ENCODE data around the gene PDLIM5.
"Not testable (repeated sequence)": the region's sequence is repeated elsewhere in the genome, so short reads cannot be mapped to it uniquely, and the experiment has no call there.

PDLIM5 gene

GRCh38 chr4:94540476-94540875 is 88.7 kb downstream of the PDLIM5 start:
- H3K9me3 ChIP-seq (ENCODE audit: control insufficient read depth, insufficient read depth, low read depth, low read length) = no peaks in the 10 kb centered on the region
- peaks cover 52% of the 10 kb centered on the region for H3K4me1 ChIP-seq (ENCODE audit: control insufficient read depth, insufficient read depth, low read length)
- no peaks in the 10 kb centered on the region for H3K27me3 ChIP-seq (ENCODE audit: control insufficient read depth, insufficient read depth, low read length)
- no peak overlapping the region for H3K9ac ChIP-seq (ENCODE audit: low read length)
- peak overlapping the region; percentile 13; the same call in 1 of the 2 replicates for H3K27ac ChIP-seq (ENCODE audit: low read depth, low read length)
- no peaks in the 10 kb centered on the region for H3K36me3 ChIP-seq (ENCODE audit: control insufficient read depth, insufficient read depth, low read length)
- no peak overlapping the region for H3K4me3 ChIP-seq (ENCODE audit: low read depth, low read length)

- no peak overlapping the region for H3K27ac ChIP-seq (ENCODE audit: low read depth, low read length)
- H3K9me3 ChIP-seq (ENCODE audit: control insufficient read depth, insufficient read depth, low read depth, low read length) = no peaks in the 10 kb centered on the region
- H3K9ac ChIP-seq (ENCODE audit: low read length) = no peak overlapping the region
Observed at GRCh38 chr4:94544811-94545210, 93.1 kb downstream of the PDLIM5 start.

DNA sequence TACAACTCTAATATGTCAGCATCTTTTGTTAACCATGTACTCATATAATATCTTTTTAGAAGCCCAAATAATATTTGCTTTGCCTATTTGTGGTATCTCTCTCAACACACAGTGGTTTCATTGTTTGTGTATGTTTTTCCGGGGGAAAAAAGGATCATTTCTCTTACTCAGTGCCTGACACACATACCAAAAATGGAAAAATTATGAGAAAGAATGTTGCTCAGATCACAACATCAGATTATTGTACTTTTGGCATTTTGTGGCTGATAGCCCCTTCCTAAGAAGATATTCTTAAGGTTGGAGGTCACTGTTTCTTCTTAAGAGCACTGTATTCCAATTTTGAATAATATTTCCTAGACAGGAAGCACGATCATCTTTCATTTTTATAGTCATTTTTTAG is 93.6 kb downstream of the PDLIM5 start:
- peaks cover 33% of the 10 kb centered on the region for H3K4me1 ChIP-seq (ENCODE audit: control insufficient read depth, insufficient read depth, low read length)
- no peaks in the 10 kb centered on the region for H3K36me3 ChIP-seq (ENCODE audit: control insufficient read depth, insufficient read depth, low read length)
- H3K27ac ChIP-seq (ENCODE audit: low read depth, low read length) = no peak overlapping the region
- H3K9ac ChIP-seq (ENCODE audit: low read length) = no peak overlapping the region
- no peak overlapping the region for H3K4me3 ChIP-seq (ENCODE audit: low read depth, low read length)
- no peaks in the 10 kb centered on the region for H3K27me3 ChIP-seq (ENCODE audit: control insufficient read depth, insufficient read depth, low read length)
- no peaks in the 10 kb centered on the region for H3K9me3 ChIP-seq (ENCODE audit: control insufficient read depth, insufficient read depth, low read depth, low read length)

More at GRCh38 chr4:94544811-94545210, 93.1 kb downstream of the PDLIM5 start:
- Histone ChIP-seq H3K4me1 (ENCODE audit: control insufficient read depth, insufficient read depth, low read length) (peaks cover 34% of the 10 kb centered on the region), H3K36me3 (ENCODE audit: control insufficient read depth, insufficient read depth, low read length) (no peaks in the 10 kb centered on the region), H3K4me3 (ENCODE audit: low read depth, low read length) (no peak overlapping the region), H3K27me3 (ENCODE audit: control insufficient read depth, insufficient read depth, low read length) (no peaks in the 10 kb centered on the region)

GRCh38 chr4:94546949-94547348 is 95.2 kb downstream of the PDLIM5 start:
- Histone ChIP-seq H3K4me3 (ENCODE audit: low read depth, low read length) (no peak overlapping the region), H3K9me3 (ENCODE audit: control insufficient read depth, insufficient read depth, low read depth, low read length) (no peaks in the 10 kb centered on the region), H3K27me3 (ENCODE audit: control insufficient read depth, insufficient read depth, low read length) (no peaks in the 10 kb centered on the region), H3K4me1 (ENCODE audit: control insufficient read depth, insufficient read depth, low read length) (peaks cover 28% of the 10 kb centered on the region), H3K36me3 (ENCODE audit: control insufficient read depth, insufficient read depth, low read length) (no peaks in the 10 kb centered on the region), H3K9ac (ENCODE audit: low read length) (no peak overlapping the region), H3K27ac (ENCODE audit: low read depth, low read length) (no peak overlapping the region)

- Histone ChIP-seq H3K36me3 (ENCODE audit: control insufficient read depth, insufficient read depth, low read length) (no peaks in the 10 kb centered on the region), H3K27ac (ENCODE audit: low read depth, low read length) (peak overlapping the region; percentile 59), H3K4me3 (ENCODE audit: low read depth, low read length) (no peak overlapping the region), H3K9ac (ENCODE audit: low read length) (no peak overlapping the region), H3K27me3 (ENCODE audit: control insufficient read depth, insufficient read depth, low read length) (no peaks in the 10 kb centered on the region), H3K9me3 (ENCODE audit: control insufficient read depth, insufficient read depth, low read depth, low read length) (no peaks in the 10 kb centered on the region), H3K4me1 (ENCODE audit: control insufficient read depth, insufficient read depth, low read length) (peaks cover 28% of the 10 kb centered on the region)
Observed at GRCh38 chr4:94548571-94548970, 96.8 kb downstream of the PDLIM5 start.

DNA sequence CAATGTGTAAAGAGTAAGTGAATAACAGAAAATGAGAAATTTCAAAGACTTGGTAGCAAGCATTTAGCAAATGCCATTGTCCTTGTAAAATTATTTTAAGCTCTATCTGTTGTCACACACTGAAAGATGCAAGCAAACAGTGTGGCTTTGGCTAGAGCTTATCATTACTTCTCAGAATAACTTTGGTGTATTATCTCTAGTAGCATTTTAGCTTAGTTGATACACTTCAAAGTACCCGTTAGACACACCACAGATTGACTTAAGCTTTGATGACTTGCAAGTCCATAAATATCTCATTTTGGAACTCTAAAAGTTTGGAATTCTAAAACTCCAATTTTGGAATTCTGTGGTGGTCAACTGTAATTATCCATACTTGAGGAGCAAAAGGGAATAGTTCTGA is 98.6 kb downstream of the PDLIM5 start:
- Histone ChIP-seq H3K27ac (ENCODE audit: low read depth, low read length) (no peak overlapping the region), H3K4me1 (ENCODE audit: control insufficient read depth, insufficient read depth, low read length) (peaks cover 28% of the 10 kb centered on the region), H3K9ac (ENCODE audit: low read length) (no peak overlapping the region), H3K9me3 (ENCODE audit: control insufficient read depth, insufficient read depth, low read depth, low read length) (no peaks in the 10 kb centered on the region), H3K27me3 (ENCODE audit: control insufficient read depth, insufficient read depth, low read length) (no peaks in the 10 kb centered on the region), H3K36me3 (ENCODE audit: control insufficient read depth, insufficient read depth, low read length) (no peaks in the 10 kb centered on the region), H3K4me3 (ENCODE audit: low read depth, low read length) (no peak overlapping the region)

GRCh38 chr4:94550851-94551250 is 99.1 kb downstream of the PDLIM5 start:
- Histone ChIP-seq H3K9me3 (ENCODE audit: control insufficient read depth, insufficient read depth, low read depth, low read length) (no peaks in the 10 kb centered on the region), H3K4me1 (ENCODE audit: control insufficient read depth, insufficient read depth, low read length) (peaks cover 28% of the 10 kb centered on the region), H3K9ac (ENCODE audit: low read length) (no peak overlapping the region), H3K27me3 (ENCODE audit: control insufficient read depth, insufficient read depth, low read length) (no peaks in the 10 kb centered on the region), H3K27ac (ENCODE audit: low read depth, low read length) (no peak overlapping the region), H3K36me3 (ENCODE audit: control insufficient read depth, insufficient read depth, low read length) (no peaks in the 10 kb centered on the region), H3K4me3 (ENCODE audit: low read depth, low read length) (no peak overlapping the region)

DNA sequence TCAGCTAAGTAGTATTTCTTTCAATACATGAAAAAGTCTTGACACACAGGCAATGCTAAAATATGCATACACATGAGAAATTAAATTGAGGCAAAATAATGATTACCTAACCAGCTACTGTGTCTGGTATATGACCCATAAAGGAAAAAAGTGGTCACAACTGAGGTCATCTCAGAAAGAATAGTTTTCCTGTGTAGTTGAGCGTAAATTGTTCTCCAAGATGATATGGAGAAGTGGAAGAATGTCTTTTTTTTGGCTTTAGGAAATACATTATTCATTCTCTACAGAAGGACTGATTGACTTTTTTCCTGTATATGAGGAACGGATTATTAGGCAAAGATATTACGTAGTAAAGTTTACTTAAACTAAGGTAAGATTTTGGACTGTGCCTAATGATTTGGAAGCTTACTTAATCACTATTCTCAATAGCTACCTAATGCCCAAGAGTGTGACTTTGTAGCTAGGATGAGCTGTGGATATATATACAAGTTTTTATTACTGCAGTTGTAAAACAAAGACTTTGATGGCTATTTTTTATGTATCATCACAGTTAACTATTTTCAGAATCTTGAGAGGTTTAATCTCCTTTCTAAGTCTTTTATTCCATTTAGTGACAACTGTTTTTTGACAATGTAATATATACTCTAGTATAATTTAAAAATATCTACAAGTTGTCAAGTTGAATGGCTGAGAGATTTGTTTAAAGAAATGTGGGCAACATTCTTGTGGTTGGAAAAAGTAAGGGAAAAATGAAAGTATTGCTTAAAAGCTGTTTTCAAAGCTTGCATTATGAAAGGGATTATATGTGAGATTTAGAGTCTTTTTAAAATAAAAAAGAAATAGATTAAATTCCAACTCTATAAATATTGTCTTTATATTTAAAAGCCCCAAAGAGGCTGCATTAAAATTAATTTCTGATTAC is 100.2 kb downstream of the PDLIM5 start:
- Histone ChIP-seq H3K9me3 (ENCODE audit: control insufficient read depth, insufficient read depth, low read depth, low read length) (no peaks in the 10 kb centered on the region), H3K4me1 (ENCODE audit: control insufficient read depth, insufficient read depth, low read length) (peaks cover 28% of the 10 kb centered on the region), H3K36me3 (ENCODE audit: control insufficient read depth, insufficient read depth, low read length) (no peaks in the 10 kb centered on the region), H3K9ac (ENCODE audit: low read length) (no peak overlapping the region), H3K4me3 (ENCODE audit: low read depth, low read length) (no peak overlapping the region), H3K27ac (ENCODE audit: low read depth, low read length) (no peak overlapping the region), H3K27me3 (ENCODE audit: control insufficient read depth, insufficient read depth, low read length) (no peaks in the 10 kb centered on the region)

- H3K9me3 ChIP-seq (ENCODE audit: control insufficient read depth, insufficient read depth, low read depth, low read length); H3K27me3 ChIP-seq (ENCODE audit: control insufficient read depth, insufficient read depth, low read length); H3K4me1 ChIP-seq (ENCODE audit: control insufficient read depth, insufficient read depth, low read length); H3K4me3 ChIP-seq (ENCODE audit: low read depth, low read length); H3K27ac ChIP-seq (ENCODE audit: low read depth, low read length); H3K9ac ChIP-seq (ENCODE audit: low read length); H3K36me3 ChIP-seq (ENCODE audit: control insufficient read depth, insufficient read depth, low read length): not testable (repeated sequence)
Observed at GRCh38 chr4:94556047-94556446, 104.3 kb downstream of the PDLIM5 start.

- H3K27me3 ChIP-seq (ENCODE audit: control insufficient read depth, insufficient read depth, low read length); H3K36me3 ChIP-seq (ENCODE audit: control insufficient read depth, insufficient read depth, low read length); H3K27ac ChIP-seq (ENCODE audit: low read depth, low read length); H3K4me3 ChIP-seq (ENCODE audit: low read depth, low read length); H3K9ac ChIP-seq (ENCODE audit: low read length); H3K9me3 ChIP-seq (ENCODE audit: control insufficient read depth, insufficient read depth, low read depth, low read length); H3K4me1 ChIP-seq (ENCODE audit: control insufficient read depth, insufficient read depth, low read length): not testable (repeated sequence)
Observed at GRCh38 chr4:94557632-94558031, 105.9 kb downstream of the PDLIM5 start.

DNA sequence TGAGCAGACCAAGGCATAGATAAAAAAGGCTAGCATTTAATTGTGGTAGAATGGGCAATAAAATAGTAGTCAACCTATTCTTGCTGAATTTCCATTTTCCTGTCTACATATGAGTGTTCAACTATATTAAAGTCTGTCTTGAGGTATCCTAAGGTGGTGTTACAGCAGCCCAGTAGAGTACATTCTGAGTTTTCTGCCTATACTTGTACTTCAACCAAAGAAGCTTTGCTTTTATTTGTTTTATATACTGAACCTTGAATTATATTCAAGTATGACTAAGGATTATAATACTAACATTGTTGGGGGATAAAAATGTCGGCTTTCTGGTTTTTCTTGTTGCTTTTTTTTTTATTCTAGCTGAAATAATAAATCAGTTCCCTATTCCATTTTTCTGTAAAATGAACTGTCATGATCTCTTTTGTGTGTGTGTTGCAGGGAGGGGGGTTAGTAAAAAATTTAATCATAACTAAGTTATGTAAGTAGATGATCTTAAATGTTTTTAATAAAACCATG is 106.7 kb downstream of the PDLIM5 start:
- Histone ChIP-seq H3K9ac (ENCODE audit: low read length) (no peak overlapping the region), H3K27me3 (ENCODE audit: control insufficient read depth, insufficient read depth, low read length) (no peaks in the 10 kb centered on the region), H3K9me3 (ENCODE audit: control insufficient read depth, insufficient read depth, low read depth, low read length) (no peaks in the 10 kb centered on the region), H3K4me3 (ENCODE audit: low read depth, low read length) (no peak overlapping the region), H3K36me3 (ENCODE audit: control insufficient read depth, insufficient read depth, low read length) (no peaks in the 10 kb centered on the region), H3K4me1 (ENCODE audit: control insufficient read depth, insufficient read depth, low read length) (no peaks in the 10 kb centered on the region), H3K27ac (ENCODE audit: low read depth, low read length) (no peak overlapping the region)
